Measurements from ENCODE around the gene SMARCAL1. TPM values are rescaled to one million over a fixed set of nuclear protein-coding genes. Genes with fewer than 3 reads are reported as not detected.

The SMARCAL1 gene
- total RNA-seq, 1 donor from 2014 or later: 23.6 TPM

- no peak for DNase-seq (ENCODE audit: extremely low spot score, unreplicated experiment)
- no peak overlapping the region for H3K27ac Mint-ChIP-seq (ENCODE audit: unreplicated experiment)
- no peaks in the 10 kb centered on the region for H3K4me1 Mint-ChIP-seq (ENCODE audit: unreplicated experiment)
- no peaks in the 10 kb centered on the region for H3K27me3 Mint-ChIP-seq (ENCODE audit: unreplicated experiment)
- no peaks in the 10 kb centered on the region for H3K9me3 Mint-ChIP-seq (ENCODE audit: unreplicated experiment)
- no peak overlapping the region for H3K4me3 Mint-ChIP-seq (ENCODE audit: unreplicated experiment)
- TF ChIP-seq CTCF (IDR thresholded peaks at IDR 0.05): no peak
- no peaks in the 10 kb centered on the region for H3K36me3 Mint-ChIP-seq (ENCODE audit: unreplicated experiment)
Observed at GRCh38 chr2:216387262-216387661, 25.0 kb upstream of the SMARCAL1 start.

DNA sequence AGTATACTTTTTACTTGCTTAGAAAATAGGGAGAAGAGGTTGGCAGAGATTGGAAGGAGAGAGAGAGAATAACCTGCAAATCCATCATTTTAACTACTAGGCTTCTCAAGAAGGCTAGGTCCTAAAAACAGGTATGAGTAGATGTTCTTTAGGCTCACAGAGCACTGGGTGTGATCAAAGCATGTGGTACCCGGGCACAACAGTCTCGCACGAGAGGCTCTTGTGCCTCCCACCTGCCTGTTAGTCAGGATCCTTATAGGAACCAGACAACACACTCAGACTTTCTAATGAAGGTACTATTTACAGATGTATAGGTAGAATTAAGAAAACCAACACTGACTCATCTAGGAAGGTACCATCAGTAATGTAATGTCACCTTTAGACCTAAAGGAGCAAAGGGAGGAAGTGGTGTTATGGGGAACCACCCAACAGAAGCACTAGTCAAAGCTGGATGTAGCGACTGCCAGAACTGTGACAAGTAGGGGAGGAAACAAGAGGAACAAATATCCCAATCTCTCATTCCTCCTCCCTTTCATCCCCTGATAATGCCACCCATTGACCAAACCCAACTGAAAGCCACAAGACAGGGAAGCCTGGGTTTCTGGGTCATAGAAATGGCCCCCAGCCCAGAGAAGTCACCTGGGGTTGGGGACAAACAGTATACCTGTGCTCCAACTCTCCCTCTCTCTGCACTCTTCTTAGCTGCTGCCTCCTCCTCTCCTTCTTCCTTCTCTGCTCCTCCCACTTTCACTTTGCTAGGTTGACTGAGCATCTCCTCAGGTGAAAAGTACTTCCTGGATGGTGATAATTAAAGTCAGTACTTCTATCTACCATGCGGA, 24.0 kb upstream of the SMARCAL1 start:
- Mint-ChIP-seq H3K36me3 (ENCODE audit: unreplicated experiment) (no peaks in the 10 kb centered on the region), H3K4me1 (ENCODE audit: unreplicated experiment) (no peaks in the 10 kb centered on the region), H3K4me3 (ENCODE audit: unreplicated experiment) (no peak overlapping the region), H3K9me3 (ENCODE audit: unreplicated experiment) (no peaks in the 10 kb centered on the region), H3K27ac (ENCODE audit: unreplicated experiment) (no peak overlapping the region), H3K27me3 (ENCODE audit: unreplicated experiment) (no peaks in the 10 kb centered on the region)
- TF ChIP-seq CTCF (IDR thresholded peaks at IDR 0.05): no peak
- no peak for DNase-seq (ENCODE audit: extremely low spot score, unreplicated experiment)

GRCh38 chr2:216389570-216389969, 22.7 kb upstream of the SMARCAL1 start:
- Mint-ChIP-seq H3K27me3 (ENCODE audit: unreplicated experiment) (no peaks in the 10 kb centered on the region), H3K9me3 (ENCODE audit: unreplicated experiment) (no peaks in the 10 kb centered on the region), H3K27ac (ENCODE audit: unreplicated experiment) (no peak overlapping the region), H3K4me1 (ENCODE audit: unreplicated experiment) (no peaks in the 10 kb centered on the region), H3K4me3 (ENCODE audit: unreplicated experiment) (no peak overlapping the region), H3K36me3 (ENCODE audit: unreplicated experiment) (no peaks in the 10 kb centered on the region)
- no peak for TF ChIP-seq CTCF (IDR thresholded peaks at IDR 0.05)
- DNase-seq (ENCODE audit: extremely low spot score, unreplicated experiment): no peak

GRCh38 chr2:216391401-216391800, 20.9 kb upstream of the SMARCAL1 start:
- Mint-ChIP-seq H3K27ac (ENCODE audit: unreplicated experiment) (no peak overlapping the region), H3K4me1 (ENCODE audit: unreplicated experiment) (no peaks in the 10 kb centered on the region)

More at GRCh38 chr2:216391401-216391800, 20.9 kb upstream of the SMARCAL1 start:
- no peak for DNase-seq (ENCODE audit: extremely low spot score, unreplicated experiment)
- Mint-ChIP-seq H3K27me3 (ENCODE audit: unreplicated experiment) (no peaks in the 10 kb centered on the region), H3K9me3 (ENCODE audit: unreplicated experiment) (no peaks in the 10 kb centered on the region), H3K4me3 (ENCODE audit: unreplicated experiment) (no peak overlapping the region), H3K36me3 (ENCODE audit: unreplicated experiment) (no peaks in the 10 kb centered on the region)
- TF ChIP-seq CTCF (IDR thresholded peaks at IDR 0.05): no peak

Data from osteocyte (in vitro differentiated cells).